Caco-2 (cell line): ENCODE measurements around the gene TNFRSF4. TPM values are rescaled to one million over a fixed set of nuclear protein-coding genes. Genes with fewer than 3 reads are reported as not detected.

ENCODE experiments used
- BruUV-seq: library from RNA; stranded (reverse); fragments of 400-500 nt; replicated peaks from 2 replicates; lab custom pipeline; 2021; lab: Mats Ljungman, UMichigan
- CTCF ChIA-PET: fragments of 300-600 bp; sonication (Branson Sonifier 250); formaldehyde crosslinking; loops from one replicate; lab custom pipeline; 2022; ENCODE audit warnings: antibody characterized with exemption; lab: Charles Lee
- POLR2A ChIA-PET: fragments of 300-600 bp; sonication (Branson Sonifier 250); formaldehyde crosslinking; loops from one replicate; lab custom pipeline; 2022; ENCODE audit warnings: antibody characterized with exemption; lab: Charles Lee
- DNase-seq, 2 experiments: peaks; one replicate each; pipeline versions ENCODE4 v3.0.0 to v3.0.0-alpha.2; 2020 to 2022
- H3K27me3 ChIP-seq: replicated peaks from 2 replicates; pipeline ENCODE4 v1.6.0; 2011; ENCODE audit warnings: low read length; ENCODE audit not compliant: control insufficient read depth, insufficient read depth
- H3K36me3 ChIP-seq: 2 replicates; pipeline ENCODE4 v1.5.1; 2011; ENCODE audit warnings: low read length; ENCODE audit not compliant: control insufficient read depth, insufficient read depth
- H3K4me1 ChIP-seq: fragments of 250-450 bp; sonication (Bioruptor Pico); 2 replicates; pipeline ENCODE4 v1.5.1; 2020; ENCODE audit warnings: mild to moderate bottlenecking
- H3K4me3 ChIP-seq: 2 replicates; pipeline ENCODE4 v1.5.1; 2011; ENCODE audit warnings: low read depth, mild to moderate bottlenecking, control low read depth, low read length
- H3K9me3 ChIP-seq: fragments of 250-450 bp; sonication (Bioruptor Pico); 2 replicates; pipeline ENCODE4 v1.5.1; 2020; ENCODE audit warnings: mild to moderate bottlenecking, moderate library complexity
- H3K27ac Mint-ChIP-seq: one replicate; pipeline ENCODE4 v1.8.0; 2022; ENCODE audit warnings: mixed read lengths; ENCODE audit not compliant: unreplicated experiment
- H3K27me3 Mint-ChIP-seq: one replicate; pipeline ENCODE4 v1.8.0; 2022; ENCODE audit warnings: mixed read lengths; ENCODE audit not compliant: insufficient read depth, unreplicated experiment
- H3K36me3 Mint-ChIP-seq: one replicate; pipeline ENCODE4 v1.8.0; 2022; ENCODE audit warnings: mild to moderate bottlenecking, mixed read lengths; ENCODE audit not compliant: insufficient read depth, unreplicated experiment
- H3K4me1 Mint-ChIP-seq: one replicate; pipeline ENCODE4 v1.8.0; 2022; ENCODE audit warnings: low read depth, mixed read lengths; ENCODE audit not compliant: unreplicated experiment
- H3K4me3 Mint-ChIP-seq: one replicate; pipeline ENCODE4 v1.8.0; 2022; ENCODE audit warnings: mild to moderate bottlenecking, moderate library complexity, mixed read lengths; ENCODE audit not compliant: unreplicated experiment
- H3K9me3 Mint-ChIP-seq: one replicate; pipeline ENCODE4 v1.8.0; 2022; ENCODE audit warnings: mixed read lengths; ENCODE audit not compliant: unreplicated experiment
- intact Hi-C: fragments of 100-400 bp; cut with micrococcal nuclease; formaldehyde crosslinking; loops from one replicate; pipeline ENCODE4 v1.10.0; 2022; ENCODE audit not compliant: unreplicated experiment
- total RNA-seq: library from RNA; stranded (reverse); gene quantifications from 2 replicates; pipeline ENCODE4 v1.2.3, GENCODE V29; 2022
- TF ChIP-seq, protein P1 (sequence below), 2 experiments: fragments of 200-600 bp in 1 of 2; IDR thresholded peaks; 1 replicate in 1 of 2; 2 replicates in 1 of 2; pipeline versions ENCODE4 v1.5.1 to v1.8.0; 2011 to 2022; ENCODE audit warnings: antibody characterized with exemption in 1 of 2, control low read depth in 1 of 2, inconsistent platforms in 1 of 2, low read depth in 1 of 2, low read length in 1 of 2, mild to moderate bottlenecking in 1 of 2, moderate library complexity in 1 of 2; ENCODE audit not compliant: insufficient read depth in 1 of 2, severe bottlenecking in 1 of 2, unreplicated experiment in 1 of 2

The TNFRSF4 gene
- total RNA-seq, 1 experiment from 2014 or later, result not detected

DNA sequence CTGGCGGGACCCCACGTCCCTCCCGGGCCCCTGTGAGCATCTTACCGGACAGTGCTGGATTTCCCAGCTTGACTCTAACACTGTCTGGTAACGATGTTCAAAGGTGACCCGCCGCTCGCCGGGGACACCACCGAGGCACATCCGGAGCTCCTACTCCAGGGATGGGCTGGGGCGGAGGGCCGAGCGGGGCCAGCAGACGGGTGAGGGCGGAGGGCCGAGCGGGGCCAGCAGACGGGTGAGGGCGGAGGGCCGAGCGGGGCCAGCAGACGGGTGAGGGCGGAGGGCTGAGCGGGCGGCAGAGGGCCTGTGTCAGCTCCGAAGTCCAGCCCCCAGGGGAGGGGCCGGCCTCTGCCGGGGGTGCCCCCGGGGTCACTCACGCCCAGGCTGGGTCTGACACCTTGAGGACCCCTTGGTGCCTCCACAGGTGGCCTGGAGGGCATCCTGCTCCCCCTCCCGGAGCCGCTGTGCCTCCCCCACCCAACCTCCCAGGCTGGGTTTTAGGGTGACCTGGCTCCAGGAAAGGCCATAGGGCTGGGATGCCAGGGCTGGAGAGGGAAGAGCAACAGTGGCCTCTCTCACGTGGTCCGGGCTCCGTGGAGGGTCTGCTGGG lies 46.0 kb downstream of the TNFRSF4 start:
- no peaks in the 10 kb centered on the region for H3K9me3 Mint-ChIP-seq
- no peaks in the 10 kb centered on the region for H3K4me1 Mint-ChIP-seq
- no peak overlapping the region for H3K4me3 Mint-ChIP-seq
- CTCF ChIA-PET, result no interaction called here
- Histone ChIP-seq H3K9me3 (no peaks in the 10 kb centered on the region), H3K4me3 (no peak overlapping the region), H3K36me3 (no peaks in the 10 kb centered on the region; the same call in 1 of the 2 replicates), H3K27me3 (no peaks in the 10 kb centered on the region), H3K4me1 (peaks cover 9% of the 10 kb centered on the region)
- H3K27ac Mint-ChIP-seq, result no peak overlapping the region
- intact Hi-C loops, result no loop called here
- POLR2A ChIA-PET, result no interaction called here
- H3K36me3 Mint-ChIP-seq, result peaks cover 51% of the 10 kb centered on the region
- BruUV-seq, result no TSS peak
- H3K27me3 Mint-ChIP-seq, result no peaks in the 10 kb centered on the region
- DNase-seq, result no peak
- TF ChIP-seq, protein P1, sequence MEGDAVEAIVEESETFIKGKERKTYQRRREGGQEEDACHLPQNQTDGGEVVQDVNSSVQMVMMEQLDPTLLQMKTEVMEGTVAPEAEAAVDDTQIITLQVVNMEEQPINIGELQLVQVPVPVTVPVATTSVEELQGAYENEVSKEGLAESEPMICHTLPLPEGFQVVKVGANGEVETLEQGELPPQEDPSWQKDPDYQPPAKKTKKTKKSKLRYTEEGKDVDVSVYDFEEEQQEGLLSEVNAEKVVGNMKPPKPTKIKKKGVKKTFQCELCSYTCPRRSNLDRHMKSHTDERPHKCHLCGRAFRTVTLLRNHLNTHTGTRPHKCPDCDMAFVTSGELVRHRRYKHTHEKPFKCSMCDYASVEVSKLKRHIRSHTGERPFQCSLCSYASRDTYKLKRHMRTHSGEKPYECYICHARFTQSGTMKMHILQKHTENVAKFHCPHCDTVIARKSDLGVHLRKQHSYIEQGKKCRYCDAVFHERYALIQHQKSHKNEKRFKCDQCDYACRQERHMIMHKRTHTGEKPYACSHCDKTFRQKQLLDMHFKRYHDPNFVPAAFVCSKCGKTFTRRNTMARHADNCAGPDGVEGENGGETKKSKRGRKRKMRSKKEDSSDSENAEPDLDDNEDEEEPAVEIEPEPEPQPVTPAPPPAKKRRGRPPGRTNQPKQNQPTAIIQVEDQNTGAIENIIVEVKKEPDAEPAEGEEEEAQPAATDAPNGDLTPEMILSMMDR (IDR thresholded peaks at IDR 0.05; ENCODE audit: insufficient read depth in 1 of 2, low read depth in 1 of 2, low read length in 1 of 2, severe bottlenecking in 1 of 2, unreplicated experiment in 1 of 2), result no peak

DNA sequence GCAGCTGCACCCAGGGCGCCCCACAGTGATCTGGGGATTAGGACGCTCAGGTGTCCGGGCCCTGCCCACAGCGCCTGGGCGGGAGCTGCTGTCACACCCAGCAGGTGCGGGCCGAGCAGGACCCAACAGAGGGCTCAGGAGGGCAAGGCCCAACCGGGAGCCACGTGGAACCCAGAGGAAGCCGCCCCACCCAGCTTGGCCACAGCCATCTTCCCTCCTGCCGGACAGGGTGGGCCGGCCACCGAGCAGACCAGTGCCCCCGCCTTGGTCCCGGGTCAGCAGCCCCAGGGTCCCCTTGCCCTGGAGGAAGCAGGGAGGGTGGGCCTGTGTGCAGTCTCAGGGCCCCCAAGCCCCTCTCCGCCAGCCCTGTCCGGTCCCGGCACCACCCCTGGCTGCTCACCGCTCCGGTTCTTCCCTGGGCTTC lies 46.5 kb downstream of the TNFRSF4 start:
- Histone ChIP-seq H3K27me3 (no peaks in the 10 kb centered on the region), H3K4me1 (peaks cover 10% of the 10 kb centered on the region), H3K4me3 (no peak overlapping the region), H3K36me3 (no peaks in the 10 kb centered on the region; the same call in 1 of the 2 replicates), H3K9me3 (no peaks in the 10 kb centered on the region)
- H3K9me3 Mint-ChIP-seq, result no peaks in the 10 kb centered on the region
- no peak overlapping the region for H3K27ac Mint-ChIP-seq
- no peaks in the 10 kb centered on the region for H3K4me1 Mint-ChIP-seq
- no peaks in the 10 kb centered on the region for H3K27me3 Mint-ChIP-seq
- no peak for DNase-seq
- H3K36me3 Mint-ChIP-seq, result peaks cover 55% of the 10 kb centered on the region
- TF ChIP-seq, protein P1 (IDR thresholded peaks at IDR 0.05; ENCODE audit: insufficient read depth in 1 of 2, low read depth in 1 of 2, low read length in 1 of 2, severe bottlenecking in 1 of 2, unreplicated experiment in 1 of 2), result no peak
- BruUV-seq, result no TSS peak
- ChIA-PET CTCF (no interaction called here), POLR2A (no interaction called here)
- intact Hi-C loops, result no loop called here
- no peak overlapping the region for H3K4me3 Mint-ChIP-seq

DNA sequence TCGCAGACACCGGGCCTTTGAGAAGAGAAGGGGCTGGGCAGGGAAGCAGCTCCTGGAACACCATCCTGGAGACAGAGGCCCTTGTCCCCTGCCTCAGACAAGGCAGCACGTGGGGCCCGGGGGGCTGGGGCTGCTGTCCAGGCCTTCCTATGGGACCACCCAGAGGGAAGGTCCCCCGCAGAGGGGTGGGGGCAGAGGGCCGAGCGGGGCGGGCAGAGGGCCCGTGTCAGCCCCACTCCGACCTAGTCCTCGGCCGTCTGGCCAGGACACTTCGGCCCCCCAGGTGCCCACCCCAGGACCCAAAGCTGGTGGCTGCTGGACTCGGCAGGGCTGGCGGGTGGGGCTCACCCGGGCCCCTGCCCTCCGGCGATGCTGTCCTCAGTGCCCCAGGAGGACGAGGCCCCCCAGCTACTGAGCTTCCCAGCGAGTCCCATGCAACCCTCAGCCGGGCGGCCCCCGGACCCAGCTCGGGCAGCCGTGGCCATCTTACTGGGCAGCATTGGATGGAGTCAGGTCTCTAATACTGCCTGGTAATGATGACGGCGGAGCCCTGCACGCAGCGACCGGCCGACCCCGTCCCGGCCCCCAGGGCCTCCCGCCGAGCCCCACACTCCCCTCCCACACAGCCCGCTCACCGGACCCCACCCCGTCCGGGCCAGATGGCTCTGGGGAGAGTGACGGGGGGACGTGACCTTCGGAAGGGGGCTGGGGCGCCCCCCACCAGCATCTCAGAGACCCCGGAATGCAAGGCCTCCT lies 47.1 kb downstream of the TNFRSF4 start:
- Histone ChIP-seq H3K27me3 (no peaks in the 10 kb centered on the region), H3K36me3 (no peaks in the 10 kb centered on the region; the same call in 1 of the 2 replicates), H3K4me3 (no peak overlapping the region), H3K4me1 (peaks cover 16% of the 10 kb centered on the region), H3K9me3 (no peaks in the 10 kb centered on the region)
- H3K27me3 Mint-ChIP-seq, result no peaks in the 10 kb centered on the region
- intact Hi-C loops, result no loop called here
- H3K4me3 Mint-ChIP-seq, result no peak overlapping the region
- no peak overlapping the region for H3K27ac Mint-ChIP-seq
- no peaks in the 10 kb centered on the region for H3K4me1 Mint-ChIP-seq
- TF ChIP-seq, protein P1 (IDR thresholded peaks at IDR 0.05; ENCODE audit: insufficient read depth in 1 of 2, low read depth in 1 of 2, low read length in 1 of 2, severe bottlenecking in 1 of 2, unreplicated experiment in 1 of 2), result no peak
- no peak for DNase-seq
- ChIA-PET CTCF (no interaction called here), POLR2A (no interaction called here)
- BruUV-seq, result no TSS peak
- peaks cover 49% of the 10 kb centered on the region for H3K36me3 Mint-ChIP-seq
- no peaks in the 10 kb centered on the region for H3K9me3 Mint-ChIP-seq
